ENCODE measurements around the gene KIF20A.
"Not testable (repeated sequence)": the region's sequence is repeated elsewhere in the genome, so short reads cannot be mapped to it uniquely, and the experiment has no call there.

GRCh38 chr5:138143578-138143977 lies 35.3 kb upstream of the KIF20A start:
- not testable (repeated sequence) for TF ChIP-seq CTCF (conservative IDR thresholded peaks at IDR 0.05); ZFX (IDR thresholded peaks at IDR 0.05)
